Neural progenitor cell (in vitro differentiated cells): ENCODE results near the gene RALY. TPM values are rescaled to one million over a fixed set of nuclear protein-coding genes. Genes with fewer than 3 reads are reported as not detected.

ENCODE experiments used
- DNase-seq: peaks from one replicate; pipeline ENCODE4 v3.0.0-alpha.2; 2016; ENCODE audit warnings: low spot score
- H2AFZ ChIP-seq: fragments of 200-600 bp; sonication (generic); replicated peaks from 2 replicates; pipeline ENCODE4 v1.6.1; 2016; ENCODE audit warnings: antibody characterized with exemption
- H3F3A ChIP-seq: fragments of 200-600 bp; sonication (generic); 2 replicates; pipeline ENCODE4 v1.6.1; 2016; ENCODE audit warnings: antibody characterized with exemption, low read depth
- H3K27ac ChIP-seq: fragments of 200-600 bp; sonication (generic); 2 replicates; pipeline ENCODE4 v1.5.1; 2016; ENCODE audit warnings: mild to moderate bottlenecking
- H3K27me3 ChIP-seq: fragments of 200-600 bp; sonication (generic); 2 replicates; pipeline ENCODE4 v1.6.1; 2016; ENCODE audit warnings: mild to moderate bottlenecking, moderate library complexity
- H3K36me3 ChIP-seq: fragments of 200-600 bp; sonication (generic); 2 replicates; pipeline ENCODE4 v1.5.1; 2016
- H3K4me1 ChIP-seq: fragments of 200-600 bp; sonication (generic); 2 replicates; pipeline ENCODE4 v1.6.1; 2016; ENCODE audit warnings: mixed run types
- H3K4me2 ChIP-seq: fragments of 200-600 bp; sonication (generic); 2 replicates; pipeline ENCODE4 v1.6.1; 2016
- H3K4me3 ChIP-seq: fragments of 200-600 bp; sonication (generic); 2 replicates; pipeline ENCODE4 v1.5.1; 2016
- H3K79me2 ChIP-seq: fragments of 200-600 bp; sonication (generic); 2 replicates; pipeline ENCODE4 v1.6.1; 2016; ENCODE audit warnings: low read depth
- H3K9ac ChIP-seq: fragments of 200-600 bp; sonication (generic); 2 replicates; pipeline ENCODE4 v1.6.1; 2016
- H3K9me3 ChIP-seq: fragments of 200-600 bp; sonication (generic); 2 replicates; pipeline ENCODE4 v1.5.1; 2016; ENCODE audit warnings: low read depth
- H4K20me1 ChIP-seq: fragments of 200-600 bp; sonication (generic); 2 replicates; pipeline ENCODE4 v1.6.1; 2016; ENCODE audit warnings: low read depth
- H3K27ac Mint-ChIP-seq: 3 replicates; pipeline ENCODE4 v1.8.0; 2021; ENCODE audit warnings: mixed read lengths
- H3K27me3 Mint-ChIP-seq: 2 replicates; pipeline ENCODE4 v1.8.0; 2022; ENCODE audit warnings: low read depth, mild to moderate bottlenecking, inconsistent platforms, moderate library complexity, mixed read lengths; ENCODE audit not compliant: insufficient read depth
- H3K36me3 Mint-ChIP-seq: 3 replicates; pipeline ENCODE4 v1.8.0; 2021; ENCODE audit warnings: mixed read lengths
- H3K4me1 Mint-ChIP-seq: 3 replicates; pipeline ENCODE4 v1.8.0; 2021; ENCODE audit warnings: mixed read lengths
- H3K4me3 Mint-ChIP-seq: 3 replicates; pipeline ENCODE4 v1.8.0; 2021; ENCODE audit warnings: mild to moderate bottlenecking, moderate library complexity, mixed read lengths
- H3K9me3 Mint-ChIP-seq: 3 replicates; pipeline ENCODE4 v1.8.0; 2020; ENCODE audit warnings: mixed read lengths
- EZH2 ChIP-seq: fragments of 200-600 bp; sonication (generic); IDR thresholded peaks from 2 replicates; pipeline ENCODE4 v1.6.1; 2017; ENCODE audit warnings: antibody characterized with exemption, mild to moderate bottlenecking, moderate library complexity
- EZH2phosphoT487 ChIP-seq: fragments of 200-600 bp; sonication (generic); IDR thresholded peaks from 2 replicates; pipeline ENCODE4 v1.6.1; 2017; ENCODE audit warnings: antibody characterized with exemption
- total RNA-seq: library from RNA; depleted of rRNA; stranded (reverse); fragments of >200 nt; gene quantifications from 2 replicates; pipeline ENCODE4 v1.2.3, GENCODE V29; 2015; ENCODE audit warnings: low replicate concordance
- TF ChIP-seq, protein P1 (sequence below): fragments of 200-600 bp; sonication (generic); IDR thresholded peaks from 2 replicates; pipeline ENCODE4 v1.5.1; 2017; ENCODE audit warnings: antibody characterized with exemption, mild to moderate bottlenecking

RALY gene
- total RNA-seq, 1 donor from 2014 or later = 102 TPM

DNA sequence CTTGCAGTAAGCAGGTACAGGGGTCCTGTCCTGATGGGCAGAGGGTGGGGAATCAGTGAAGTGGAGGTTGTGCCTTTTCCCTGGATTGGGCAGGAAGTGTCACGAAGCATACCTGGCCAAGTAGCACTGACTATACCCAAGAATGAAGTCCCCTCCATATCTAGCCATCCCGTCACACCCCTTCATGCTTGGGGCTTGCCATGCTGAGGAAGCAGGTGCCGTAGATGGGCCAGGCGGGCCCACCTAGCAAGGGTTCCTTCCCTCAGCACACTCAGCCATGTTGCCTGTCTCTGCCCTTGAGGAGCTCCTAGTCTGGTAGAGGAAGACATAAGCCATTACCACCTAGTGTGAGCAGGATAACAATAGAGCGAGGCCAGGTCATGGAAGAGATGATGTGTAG is 84.8 kb downstream of the RALY start:
- Histone ChIP-seq H3K79me2 (peaks cover under 1% of the 10 kb centered on the region), H3K9me3 (no peaks in the 10 kb centered on the region), H3K27me3 (no peaks in the 10 kb centered on the region), H3K4me3 (no peak overlapping the region), H3K27ac (no peak overlapping the region), H3K36me3 (no peaks in the 10 kb centered on the region), H3K4me2 (no peak overlapping the region), H3K9ac (no peak overlapping the region), H4K20me1 (peaks cover 41% of the 10 kb centered on the region), H3K4me1 (no peaks in the 10 kb centered on the region), H3F3A (no peaks in the 10 kb centered on the region), H2AFZ (no peak overlapping the region)
- TF ChIP-seq EZH2 = no peak
- no peak for TF ChIP-seq EZH2phosphoT487
- TF ChIP-seq, protein P1, sequence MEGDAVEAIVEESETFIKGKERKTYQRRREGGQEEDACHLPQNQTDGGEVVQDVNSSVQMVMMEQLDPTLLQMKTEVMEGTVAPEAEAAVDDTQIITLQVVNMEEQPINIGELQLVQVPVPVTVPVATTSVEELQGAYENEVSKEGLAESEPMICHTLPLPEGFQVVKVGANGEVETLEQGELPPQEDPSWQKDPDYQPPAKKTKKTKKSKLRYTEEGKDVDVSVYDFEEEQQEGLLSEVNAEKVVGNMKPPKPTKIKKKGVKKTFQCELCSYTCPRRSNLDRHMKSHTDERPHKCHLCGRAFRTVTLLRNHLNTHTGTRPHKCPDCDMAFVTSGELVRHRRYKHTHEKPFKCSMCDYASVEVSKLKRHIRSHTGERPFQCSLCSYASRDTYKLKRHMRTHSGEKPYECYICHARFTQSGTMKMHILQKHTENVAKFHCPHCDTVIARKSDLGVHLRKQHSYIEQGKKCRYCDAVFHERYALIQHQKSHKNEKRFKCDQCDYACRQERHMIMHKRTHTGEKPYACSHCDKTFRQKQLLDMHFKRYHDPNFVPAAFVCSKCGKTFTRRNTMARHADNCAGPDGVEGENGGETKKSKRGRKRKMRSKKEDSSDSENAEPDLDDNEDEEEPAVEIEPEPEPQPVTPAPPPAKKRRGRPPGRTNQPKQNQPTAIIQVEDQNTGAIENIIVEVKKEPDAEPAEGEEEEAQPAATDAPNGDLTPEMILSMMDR = no peak
- H3K9me3 Mint-ChIP-seq = no peaks in the 10 kb centered on the region
- peaks cover 1% of the 10 kb centered on the region for H3K4me1 Mint-ChIP-seq
- no peak overlapping the region for H3K4me3 Mint-ChIP-seq
- peaks cover 29% of the 10 kb centered on the region for H3K36me3 Mint-ChIP-seq
- H3K27ac Mint-ChIP-seq = no peak overlapping the region
- H3K27me3 Mint-ChIP-seq = peaks cover 3% of the 10 kb centered on the region
- no peak for DNase-seq

DNA sequence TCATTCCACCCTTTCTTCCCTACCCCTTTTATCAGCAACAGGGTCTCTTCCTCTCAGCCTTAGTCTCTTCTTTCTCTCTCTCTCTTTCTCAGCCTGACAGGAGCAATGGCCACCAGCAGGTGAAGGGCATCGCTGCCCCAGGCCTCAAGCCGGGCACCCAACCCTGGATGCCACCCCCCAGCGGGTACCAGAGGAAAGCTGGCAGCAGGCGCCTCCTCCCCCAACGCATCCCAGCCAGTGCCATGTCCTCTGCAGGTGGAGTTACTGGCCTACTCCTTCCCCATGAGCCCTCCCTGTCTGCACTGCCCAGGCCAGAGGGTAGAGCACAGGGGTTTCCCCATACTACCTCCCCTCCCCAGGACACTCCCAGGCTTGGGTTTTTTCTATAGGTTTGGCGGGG is 86.1 kb downstream of the RALY start:
- H3K4me2 ChIP-seq = no peak overlapping the region
- no peaks in the 10 kb centered on the region for H3K79me2 ChIP-seq
- no peaks in the 10 kb centered on the region for H3K36me3 ChIP-seq
- H3K9ac ChIP-seq = no peak overlapping the region
- Mint-ChIP-seq H3K36me3 (peaks cover 38% of the 10 kb centered on the region), H3K9me3 (no peaks in the 10 kb centered on the region), H3K27ac (no peak overlapping the region), H3K4me3 (no peak overlapping the region), H3K4me1 (no peaks in the 10 kb centered on the region), H3K27me3 (peaks cover 6% of the 10 kb centered on the region)
- H3K4me3 ChIP-seq = no peak overlapping the region
- no peaks in the 10 kb centered on the region for H3K4me1 ChIP-seq
- DNase-seq = no peak
- no peak overlapping the region for H3K27ac ChIP-seq
- no peaks in the 10 kb centered on the region for H3F3A ChIP-seq
- H3K9me3 ChIP-seq = no peaks in the 10 kb centered on the region
- H4K20me1 ChIP-seq = peaks cover 34% of the 10 kb centered on the region
- H2AFZ ChIP-seq = no peak overlapping the region
- TF ChIP-seq, protein P1 = no peak
- TF ChIP-seq EZH2 (no peak), EZH2phosphoT487 (no peak)
- no peaks in the 10 kb centered on the region for H3K27me3 ChIP-seq

DNA sequence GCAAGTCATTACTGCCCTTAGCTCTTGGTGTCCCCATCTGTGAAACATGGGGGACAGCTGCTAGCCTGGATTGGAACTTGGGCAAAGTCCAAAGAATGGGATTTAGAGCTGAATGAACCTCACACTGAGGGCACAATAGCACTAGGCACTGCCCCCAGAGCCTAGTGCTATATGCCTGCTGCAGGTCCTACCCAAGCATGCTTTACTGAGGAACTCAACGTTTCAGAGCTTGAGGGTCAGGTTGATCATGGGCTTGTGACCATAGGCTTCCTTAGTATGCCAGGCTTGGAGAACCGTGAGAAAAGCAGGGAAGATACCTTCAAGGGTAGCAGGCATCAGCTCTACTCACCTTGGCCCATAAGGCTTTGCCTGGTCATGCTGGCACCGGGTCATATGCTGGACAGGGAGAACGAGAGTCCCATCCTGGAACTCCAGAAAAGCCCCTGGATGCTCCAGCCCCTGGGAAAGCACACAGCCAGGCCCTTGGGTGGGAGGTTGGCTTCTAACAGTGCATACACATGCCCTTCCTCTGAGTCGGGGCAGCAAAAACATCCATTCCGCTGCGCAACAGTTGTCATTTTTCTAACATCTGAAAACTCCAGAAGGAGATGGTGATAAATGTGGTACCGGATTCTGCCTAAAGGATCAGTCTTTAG is 88.6 kb downstream of the RALY start:
- Histone ChIP-seq H3K4me3 (no peak overlapping the region), H2AFZ (no peak overlapping the region), H3K27ac (no peak overlapping the region), H3K27me3 (no peaks in the 10 kb centered on the region), H3K9me3 (no peaks in the 10 kb centered on the region), H3F3A (peaks cover 7% of the 10 kb centered on the region), H3K4me1 (no peaks in the 10 kb centered on the region), H3K36me3 (no peaks in the 10 kb centered on the region), H3K79me2 (no peaks in the 10 kb centered on the region), H4K20me1 (peaks cover 25% of the 10 kb centered on the region), H3K4me2 (no peak overlapping the region), H3K9ac (no peak overlapping the region)
- DNase-seq = no peak
- no peak overlapping the region for H3K27ac Mint-ChIP-seq
- H3K27me3 Mint-ChIP-seq = peaks cover 6% of the 10 kb centered on the region
- H3K36me3 Mint-ChIP-seq = peaks cover 40% of the 10 kb centered on the region
- H3K4me1 Mint-ChIP-seq = no peaks in the 10 kb centered on the region
- H3K9me3 Mint-ChIP-seq = no peaks in the 10 kb centered on the region
- TF ChIP-seq, protein P1 = no peak
- TF ChIP-seq EZH2phosphoT487 = no peak
- no peak overlapping the region for H3K4me3 Mint-ChIP-seq
